SH-SY5Y (cell line): ENCODE data around the gene WWOX.

Experiments used
- GATA2 ChIP-seq: IDR thresholded peaks from 2 replicates; pipeline ENCODE4 v1.6.1; 2011; ENCODE audit warnings: mild to moderate bottlenecking, low read depth, low read length
- GATA3 ChIP-seq: IDR thresholded peaks from 2 replicates; pipeline ENCODE4 v1.6.1; 2011; ENCODE audit warnings: low read depth, mild to moderate bottlenecking, low read length, moderate library complexity

- TF ChIP-seq GATA2 (no peak), GATA3 (no peak)
Measured at GRCh38 chr16:78894886-78895285, 795.4 kb downstream of the WWOX start.
